Stomach (tissue), 9 donors: ENCODE results near the gene VIL1. TPM values are rescaled to one million over a fixed set of nuclear protein-coding genes. Genes with fewer than 3 reads are reported as not detected.

Experiments used
- DNase-seq, 2 donors: peaks; one replicate each; pipeline versions ENCODE4 v3.0.0 to v3.0.0-alpha.2; 2013 to 2019
- H3K27ac ChIP-seq, 5 donors: fragments of 200-600 bp in 4 of 5; sonication (generic) in 4 of 5; one replicate each; pipeline ENCODE4 v1.5.1; 2013 to 2019; ENCODE audit warnings: mild to moderate bottlenecking in 1 of 5, moderate library complexity in 1 of 5
- H3K27me3 ChIP-seq, 3 donors: fragments of 200-600 bp; sonication (generic); one replicate each; pipeline ENCODE4 v1.5.1; 2017 to 2019; ENCODE audit warnings: mixed run types in 1 of 3
- H3K36me3 ChIP-seq, 4 donors: fragments of 200-600 bp; sonication (generic); 1 replicate in 3 of 4; 2 replicates in 1 of 4; pipeline ENCODE4 v1.5.1; 2016 to 2019
- H3K4me1 ChIP-seq, 4 donors: fragments of 200-600 bp; sonication (generic); one replicate each; pipeline ENCODE4 v1.5.1; 2016 to 2019
- H3K4me3 ChIP-seq, 4 donors: fragments of 200-600 bp; sonication (generic) in 3 of 4; one replicate each; pipeline ENCODE4 v1.5.1; 2016 to 2019; ENCODE audit warnings: mild to moderate bottlenecking in 1 of 4
- H3K9me3 ChIP-seq, 4 donors: fragments of 200-600 bp; sonication (generic); one replicate each; pipeline ENCODE4 v1.5.1; 2016 to 2019
- EP300 ChIP-seq: sonication (generic); formaldehyde crosslinking; IDR thresholded peaks from one replicate; pipeline ENCODE4 v1.6.1; 2017; ENCODE audit warnings: antibody characterized with exemption
- POLR2A ChIP-seq, 4 donors: fragments of 450-650 bp; IDR thresholded peaks; one replicate each; pipeline ENCODE4 v1.6.1; 2016; ENCODE audit warnings: antibody characterized with exemption in 4 of 4, control low read depth in 2 of 4, mild to moderate bottlenecking in 1 of 4, moderate library complexity in 1 of 4
- POLR2AphosphoS5 ChIP-seq, 3 donors: sonication (generic); formaldehyde crosslinking; IDR thresholded peaks; one replicate each; pipeline ENCODE4 v1.6.1; 2016; ENCODE audit warnings: antibody characterized with exemption in 3 of 3
- WGBS, 5 donors: extraction: QIAGEN DNeasy Blood & Tissue Kit in 3 of 5; methylation state at CpG; one replicate each; pipeline versions ENCODE4 v1.1.5 to v1.1.7; 2013 to 2018; 5-methylcytosine and 5-hydroxymethylcytosine counted together
- intact Hi-C: fragments of 100-400 bp; cut with DNase I; formaldehyde crosslinking; loops from one replicate; pipeline ENCODE4 v1.15.1; 2023; ENCODE audit warnings: low total_unique reads
- polyA plus RNA-seq, 3 donors: library from polyadenylated mRNA; stranded (reverse); fragments of 200-250 nt; gene quantifications; one replicate each; pipeline ENCODE4 v1.2.3, GENCODE V29; 2013
- total RNA-seq, 5 donors: library from RNA; depleted of rRNA; stranded (reverse); fragments of >200 nt; gene quantifications; one replicate each; pipeline versions ENCODE4 v1.1.0 to v1.2.3, GENCODE V29; 2014 to 2016
- TF ChIP-seq, protein P1 (sequence below), 7 experiments: fragments of 450-650 bp in 4 of 7; fragments of 200-600 bp in 3 of 7; sonication (generic) in 3 of 7; IDR thresholded peaks; one replicate each; pipeline ENCODE4 v1.5.1; 2016 to 2019; ENCODE audit warnings: antibody characterized with exemption in 7 of 7, control low read depth in 2 of 7, mild to moderate bottlenecking in 1 of 7
- donor health status: healthy with polysubstance abuse.
- donor health status: Bipolar disorder and iron deficiency.
- donor health status: healthy.

Gene VIL1
- total and polyA plus RNA-seq, 8 donors, result 0.38 to 120 (median 1.8) TPM; not detected in 1

DNA sequence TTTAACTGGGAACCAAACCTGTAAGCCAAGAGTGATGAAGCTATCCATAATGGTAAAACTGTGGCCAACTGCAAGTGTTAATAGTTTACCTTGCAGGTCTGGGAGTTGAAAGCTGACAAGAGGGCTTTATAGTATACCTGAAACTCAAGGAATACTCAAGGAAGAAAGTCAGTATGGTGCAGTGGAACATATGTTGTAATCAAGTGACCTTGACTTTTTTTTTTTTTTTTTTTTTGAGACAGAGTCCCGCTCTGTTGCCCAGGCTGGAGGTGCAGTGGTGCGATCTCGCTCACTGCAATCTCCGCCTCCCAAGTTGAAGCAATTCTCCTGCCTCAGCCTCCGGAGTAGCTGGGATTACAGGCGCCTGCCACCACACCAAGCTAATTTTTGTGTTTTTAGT, 27.6 kb downstream of the VIL1 start:
- WGBS, 5 donors, result 97 to 99% (median 98%) methylated on average over 6 of the region's 6 CpGs
- intact Hi-C loops, result no loop called here
- no peak for TF ChIP-seq POLR2A (IDR thresholded peaks at IDR 0.05)
- TF ChIP-seq POLR2AphosphoS5 (IDR thresholded peaks at IDR 0.05), result no peak
- TF ChIP-seq, protein P1, sequence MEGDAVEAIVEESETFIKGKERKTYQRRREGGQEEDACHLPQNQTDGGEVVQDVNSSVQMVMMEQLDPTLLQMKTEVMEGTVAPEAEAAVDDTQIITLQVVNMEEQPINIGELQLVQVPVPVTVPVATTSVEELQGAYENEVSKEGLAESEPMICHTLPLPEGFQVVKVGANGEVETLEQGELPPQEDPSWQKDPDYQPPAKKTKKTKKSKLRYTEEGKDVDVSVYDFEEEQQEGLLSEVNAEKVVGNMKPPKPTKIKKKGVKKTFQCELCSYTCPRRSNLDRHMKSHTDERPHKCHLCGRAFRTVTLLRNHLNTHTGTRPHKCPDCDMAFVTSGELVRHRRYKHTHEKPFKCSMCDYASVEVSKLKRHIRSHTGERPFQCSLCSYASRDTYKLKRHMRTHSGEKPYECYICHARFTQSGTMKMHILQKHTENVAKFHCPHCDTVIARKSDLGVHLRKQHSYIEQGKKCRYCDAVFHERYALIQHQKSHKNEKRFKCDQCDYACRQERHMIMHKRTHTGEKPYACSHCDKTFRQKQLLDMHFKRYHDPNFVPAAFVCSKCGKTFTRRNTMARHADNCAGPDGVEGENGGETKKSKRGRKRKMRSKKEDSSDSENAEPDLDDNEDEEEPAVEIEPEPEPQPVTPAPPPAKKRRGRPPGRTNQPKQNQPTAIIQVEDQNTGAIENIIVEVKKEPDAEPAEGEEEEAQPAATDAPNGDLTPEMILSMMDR (IDR thresholded peaks at IDR 0.05), result no peak
- TF ChIP-seq EP300, result no peak
- Histone ChIP-seq H3K4me1 (peaks cover 0 to 16% (median 6%) of the 10 kb centered on the region in 4 donors), H3K4me3 (no peak overlapping the region), H3K27ac (no peak overlapping the region), H3K9me3 (no peaks in the 10 kb centered on the region), H3K27me3 (no peaks in the 10 kb centered on the region), H3K36me3 (peaks cover 3 to 43% (median 39%) of the 10 kb centered on the region in 4 donors)
- no peak for DNase-seq

DNA sequence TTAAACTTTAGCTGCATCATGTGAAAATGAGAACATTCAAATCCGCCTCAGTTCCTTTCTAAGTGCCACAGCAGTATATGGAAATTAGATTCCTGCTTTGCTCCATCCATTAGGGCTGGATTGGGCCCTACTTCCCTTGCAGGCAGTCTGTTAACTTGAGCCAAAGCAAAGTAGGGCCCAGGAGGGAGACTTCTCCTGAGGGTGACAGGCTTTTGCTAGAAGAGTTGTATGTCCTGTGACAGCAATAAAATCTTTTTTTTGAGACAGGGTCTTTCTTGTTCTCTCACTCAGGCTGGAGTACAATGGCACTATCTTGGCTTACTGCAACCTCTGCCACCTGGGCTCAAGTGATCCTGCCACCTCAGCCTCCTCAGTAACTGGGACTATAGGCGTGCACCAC, 28.1 kb downstream of the VIL1 start:
- no peak for DNase-seq
- intact Hi-C loops, result no loop called here
- Histone ChIP-seq H3K36me3 (peaks cover 3 to 44% (median 42%) of the 10 kb centered on the region in 4 donors), H3K4me1 (peaks cover 0 to 16% (median 6%) of the 10 kb centered on the region in 4 donors), H3K27me3 (no peaks in the 10 kb centered on the region), H3K27ac (no peak overlapping the region), H3K4me3 (no peak overlapping the region), H3K9me3 (no peaks in the 10 kb centered on the region)
- WGBS, 5 donors, result 89 to 100% (median 96%) methylated on average over 2 of the region's 2 CpGs
- TF ChIP-seq, protein P1 (IDR thresholded peaks at IDR 0.05), result no peak
- TF ChIP-seq EP300 (no peak), POLR2A (IDR thresholded peaks at IDR 0.05) (no peak), POLR2AphosphoS5 (IDR thresholded peaks at IDR 0.05) (no peak)

DNA sequence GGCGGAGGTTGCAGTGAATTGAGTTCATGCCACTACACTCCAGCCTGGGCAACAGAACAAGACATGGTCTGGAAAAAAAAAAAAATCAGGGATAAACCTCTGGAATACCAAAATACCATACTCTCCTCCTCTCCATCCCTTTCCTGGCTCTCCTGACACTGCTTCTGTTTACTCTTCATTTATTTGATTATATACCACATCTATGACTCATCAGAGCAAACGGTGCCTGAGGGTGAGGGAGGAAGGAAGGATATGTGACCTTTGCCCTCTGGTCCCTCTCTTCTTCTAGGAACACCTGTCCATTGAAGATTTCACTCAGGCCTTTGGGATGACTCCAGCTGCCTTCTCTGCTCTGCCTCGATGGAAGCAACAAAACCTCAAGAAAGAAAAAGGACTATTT, 30.0 kb downstream of the VIL1 start:
- H3K9me3 ChIP-seq, result no peaks in the 10 kb centered on the region
- TF ChIP-seq, protein P1 (IDR thresholded peaks at IDR 0.05), result no peak
- no peak for TF ChIP-seq POLR2AphosphoS5 (IDR thresholded peaks at IDR 0.05)
- TF ChIP-seq EP300, result no peak
- no peak for TF ChIP-seq POLR2A (IDR thresholded peaks at IDR 0.05)
- peaks cover 0 to 16% (median 6%) of the 10 kb centered on the region in 4 donors for H3K4me1 ChIP-seq
- no peak for DNase-seq
- no peak overlapping the region for H3K4me3 ChIP-seq
- H3K36me3 ChIP-seq, result peaks cover 3 to 63% (median 53%) of the 10 kb centered on the region in 4 donors
- 49 to 65% (median 53%) methylated on average over 3 of the region's 3 CpGs for WGBS, 5 donors
- intact Hi-C loops, result no loop called here
- H3K27ac ChIP-seq, result no peak overlapping the region
- H3K27me3 ChIP-seq, result no peaks in the 10 kb centered on the region

DNA sequence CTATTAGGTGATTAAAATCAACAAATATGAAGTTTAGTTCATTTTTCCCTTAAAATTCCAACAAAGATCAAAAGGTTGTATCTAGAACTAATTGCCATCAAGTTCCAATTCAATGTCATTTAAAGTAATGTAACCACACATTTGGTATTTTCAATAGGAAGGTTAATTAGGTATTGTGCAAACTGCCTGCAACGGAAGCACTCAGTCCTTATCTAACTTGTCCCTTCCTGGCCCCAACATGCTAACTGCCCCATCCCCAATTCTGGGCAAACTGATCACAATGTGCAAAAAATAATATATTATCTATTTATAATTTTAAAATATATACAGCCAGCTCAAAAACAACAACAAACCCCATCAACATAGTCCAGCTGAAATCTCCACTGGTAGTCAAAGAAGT, 33.2 kb downstream of the VIL1 start:
- Histone ChIP-seq H3K4me3 (no peak overlapping the region), H3K27me3 (no peaks in the 10 kb centered on the region), H3K9me3 (no peaks in the 10 kb centered on the region), H3K27ac (no peak overlapping the region), H3K36me3 (peaks cover 2 to 84% (median 76%) of the 10 kb centered on the region in 4 donors), H3K4me1 (peaks cover 0 to 8% (median 2%) of the 10 kb centered on the region in 4 donors)
- TF ChIP-seq, protein P1 (IDR thresholded peaks at IDR 0.05), result no peak
- TF ChIP-seq POLR2AphosphoS5 (IDR thresholded peaks at IDR 0.05) (no peak), POLR2A (IDR thresholded peaks at IDR 0.05) (no peak), EP300 (no peak)
- DNase-seq, result no peak
- WGBS, 5 donors, result 72 to 92% (median 84%) methylated on average over 1 of the region's 1 CpG
- intact Hi-C loops, result no loop called here
